GM19395 (cell line): Measurements from ENCODE around the gene ACAA1.
"Not testable (repeated sequence)": the region's sequence is repeated elsewhere in the genome, so short reads cannot be mapped to it uniquely, and the experiment has no call there.

Experiments
- ATAC-seq: cut with Tn5 transposase; IDR thresholded peaks from one replicate; pipeline ENCODE4 v1.9.1; 2021; ENCODE audit warnings: mild to moderate bottlenecking, moderate library complexity; ENCODE audit not compliant: unreplicated experiment

Gene ACAA1

GRCh38 chr3:38107911-38108648 is 28.8 kb downstream of the ACAA1 start:
- ATAC-seq: no peak

DNA sequence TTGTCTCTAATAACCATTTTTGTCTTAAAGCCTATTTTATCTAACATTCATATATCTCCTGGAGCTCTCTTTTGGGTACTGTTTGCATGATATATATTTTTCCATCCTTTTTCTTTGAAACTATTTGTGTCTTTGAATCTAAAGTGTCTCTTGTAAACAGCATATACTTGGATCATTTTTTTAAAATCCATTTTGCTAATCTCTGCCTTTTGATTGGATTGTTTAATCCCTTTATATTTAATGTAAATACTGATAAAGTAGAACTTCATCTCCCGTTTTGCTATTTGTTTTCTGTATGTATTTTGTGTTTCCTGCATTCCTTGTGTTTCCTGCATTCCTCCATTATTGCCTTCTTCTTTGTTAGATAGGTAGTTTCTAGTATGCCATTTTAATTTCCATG is 31.4 kb downstream of the ACAA1 start:
- ATAC-seq: no peak

DNA sequence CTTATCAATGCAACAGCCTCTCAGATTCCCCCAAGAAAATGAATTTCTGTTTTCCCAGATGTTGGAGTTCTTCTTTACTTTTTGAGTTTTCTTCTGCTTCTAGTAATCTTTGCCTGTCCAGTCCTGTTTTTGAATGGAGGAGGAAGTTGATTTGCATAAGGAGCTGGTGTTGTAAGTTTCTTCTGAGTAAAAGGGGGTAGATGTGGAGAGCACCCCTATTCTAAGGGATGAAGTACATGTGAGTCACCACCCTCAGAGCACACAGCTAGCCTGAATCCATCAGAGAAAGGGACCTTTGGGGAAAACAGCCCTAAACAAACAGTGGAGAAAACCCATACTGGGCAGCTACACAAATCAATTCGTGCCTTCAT is 34.5 kb downstream of the ACAA1 start:
- ATAC-seq: no peak

DNA sequence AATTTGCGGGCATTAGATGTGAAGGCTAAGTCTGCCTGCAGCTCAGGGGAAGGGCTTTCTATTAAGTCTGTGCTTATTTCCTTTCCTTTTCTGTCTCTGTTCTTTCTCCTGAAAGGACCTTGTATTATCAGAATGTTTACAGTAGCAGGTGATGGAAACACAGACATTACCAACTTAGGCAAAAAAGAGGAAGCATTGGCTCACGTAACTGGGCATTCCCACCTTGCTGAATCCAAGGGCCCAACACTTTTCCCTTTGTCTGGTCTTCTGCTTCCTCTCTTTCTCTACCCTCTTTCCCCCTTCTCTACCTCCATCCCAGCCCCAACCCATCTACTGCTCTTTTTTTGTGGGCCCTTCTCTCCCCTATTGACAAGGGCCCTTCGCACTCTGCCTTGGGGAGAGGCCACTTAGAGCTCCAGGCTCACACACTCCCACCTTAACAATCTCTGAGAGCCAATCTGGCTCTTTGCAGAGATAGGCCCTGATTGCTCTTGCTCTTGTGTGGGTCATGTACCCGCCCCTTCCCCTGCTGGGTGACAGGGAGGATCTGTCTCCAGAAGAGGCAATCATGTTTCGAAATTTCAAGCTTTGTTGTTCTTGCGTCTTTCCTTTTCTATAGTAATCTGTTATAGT is 35.0 kb downstream of the ACAA1 start:
- no peak for ATAC-seq

DNA sequence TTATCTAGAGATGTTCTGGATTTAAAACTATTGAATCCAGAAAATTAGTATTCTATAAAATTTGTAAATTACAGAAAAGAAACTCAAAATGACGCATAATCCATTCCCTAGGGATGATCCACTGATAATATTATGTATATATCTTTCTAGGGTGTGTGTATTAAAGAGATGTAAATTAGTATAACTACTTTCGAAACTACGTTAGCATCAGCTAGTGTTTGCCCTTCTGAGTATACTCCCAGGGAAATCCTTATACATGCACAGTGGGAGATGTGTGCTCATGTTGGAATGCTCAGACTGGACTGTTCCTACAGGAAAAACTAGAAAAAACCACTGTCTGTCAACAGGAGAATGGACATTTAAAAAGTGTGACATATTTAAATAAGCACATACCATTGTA is 36.4 kb downstream of the ACAA1 start:
- no peak for ATAC-seq

DNA sequence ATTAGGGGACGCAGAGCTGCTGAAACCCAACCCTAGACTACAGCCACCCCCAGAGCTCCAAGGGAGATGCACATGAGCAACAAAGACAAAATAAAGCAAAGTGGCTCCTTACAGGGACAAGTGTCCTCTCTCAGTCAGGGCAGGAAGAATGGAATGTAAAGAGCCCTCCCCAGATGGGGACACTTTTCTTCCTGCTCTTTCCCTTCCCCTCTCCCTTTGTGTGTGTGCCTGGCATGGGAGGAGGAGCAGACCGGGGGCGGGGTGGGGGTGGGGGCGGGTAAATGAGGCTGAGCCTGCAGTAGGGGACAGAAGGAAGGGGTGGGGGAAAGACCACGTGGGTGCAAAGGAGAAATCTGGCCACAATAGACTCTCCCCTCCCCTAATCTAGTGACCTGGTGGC is 37.4 kb downstream of the ACAA1 start:
- no peak for ATAC-seq

GRCh38 chr3:38098376-38098723 is 38.6 kb downstream of the ACAA1 start:
- ATAC-seq: no peak

- ATAC-seq: no peak
These were observed 39.2 kb downstream of the ACAA1 start for GRCh38 chr3:38097446-38098375.

GRCh38 chr3:38095669-38096483 is 41.1 kb downstream of the ACAA1 start:
- ATAC-seq: no peak

- ATAC-seq: no peak
These were observed 41.9 kb downstream of the ACAA1 start for GRCh38 chr3:38094999-38095398.

DNA sequence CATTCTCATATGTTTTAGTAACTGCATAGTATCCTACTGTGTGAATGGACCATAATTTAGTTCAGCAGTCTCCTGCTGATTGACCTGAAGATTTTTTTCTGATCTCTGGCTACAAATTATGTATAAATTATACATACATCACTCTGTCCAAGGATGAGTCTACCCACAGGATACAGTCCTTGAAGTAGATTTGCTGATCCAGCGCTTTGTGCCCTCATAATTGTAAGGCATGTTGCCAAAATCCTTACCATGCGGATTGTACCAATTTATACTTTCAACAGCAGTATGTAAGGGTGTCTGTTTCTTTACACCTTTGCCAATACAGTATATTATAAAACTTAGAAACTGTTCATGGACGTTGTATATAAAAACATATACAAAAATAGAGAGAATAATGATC is 46.5 kb downstream of the ACAA1 start:
- no peak for ATAC-seq

DNA sequence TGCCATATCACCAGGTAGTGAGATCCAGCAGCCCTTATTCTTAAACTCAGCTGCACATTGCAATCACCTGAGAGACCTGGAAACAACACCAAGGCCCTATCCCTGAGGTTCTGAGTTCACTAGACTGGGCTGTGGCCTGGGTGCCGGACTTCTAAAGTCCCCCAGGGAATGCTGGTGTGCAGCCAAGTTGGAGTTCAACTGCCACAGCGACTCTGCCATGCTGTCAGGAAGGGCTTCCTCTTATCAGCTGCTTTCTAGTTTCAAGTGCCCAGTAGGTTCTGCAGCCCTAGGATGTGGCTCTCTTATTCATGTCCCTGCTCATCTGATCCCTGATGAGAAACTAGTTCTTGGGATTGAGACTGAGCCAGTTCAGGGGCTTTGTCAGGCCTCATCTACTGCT is 47.8 kb downstream of the ACAA1 start:
- ATAC-seq: no peak

- ATAC-seq: no peak
These were observed 48.5 kb downstream of the ACAA1 start for GRCh38 chr3:38088126-38089078.

DNA sequence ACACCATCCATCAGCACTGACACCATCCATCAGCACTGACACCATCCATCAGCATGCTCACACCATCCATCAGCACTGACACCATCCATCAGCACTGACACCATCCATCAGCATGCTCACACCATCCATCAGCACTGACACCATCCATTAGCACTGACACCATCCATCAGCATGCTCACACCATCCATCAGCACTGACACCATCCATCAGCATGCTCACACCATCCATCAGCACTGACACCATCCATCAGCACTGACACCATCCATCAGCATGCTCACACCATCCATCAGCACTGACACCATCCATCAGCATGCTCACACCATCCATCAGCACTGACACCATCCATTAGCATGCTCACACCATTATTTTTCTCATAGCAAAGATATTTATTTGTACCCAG is 49.6 kb downstream of the ACAA1 start:
- not testable (repeated sequence) for ATAC-seq

- no peak for ATAC-seq
These were observed 50.4 kb downstream of the ACAA1 start for GRCh38 chr3:38086496-38086895.

DNA sequence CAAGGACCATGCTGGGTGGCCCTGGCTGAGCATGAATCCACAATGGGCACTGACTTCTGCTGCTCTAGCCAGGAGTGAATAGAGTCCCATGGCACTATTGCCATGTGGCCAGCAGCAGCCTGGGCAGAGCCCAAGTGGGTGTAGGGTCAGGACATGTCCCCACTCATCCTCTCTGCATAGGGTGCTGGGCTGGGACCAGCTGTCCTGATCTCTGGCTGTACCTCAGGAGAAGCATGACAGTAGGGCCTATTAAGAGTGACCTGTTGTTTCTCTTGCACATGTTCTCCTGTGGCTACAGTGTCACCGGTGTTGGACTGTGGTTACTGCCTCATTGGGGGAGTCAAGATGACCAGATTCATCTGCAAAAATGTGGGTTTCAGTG is 51.0 kb downstream of the ACAA1 start:
- ATAC-seq: no peak

DNA sequence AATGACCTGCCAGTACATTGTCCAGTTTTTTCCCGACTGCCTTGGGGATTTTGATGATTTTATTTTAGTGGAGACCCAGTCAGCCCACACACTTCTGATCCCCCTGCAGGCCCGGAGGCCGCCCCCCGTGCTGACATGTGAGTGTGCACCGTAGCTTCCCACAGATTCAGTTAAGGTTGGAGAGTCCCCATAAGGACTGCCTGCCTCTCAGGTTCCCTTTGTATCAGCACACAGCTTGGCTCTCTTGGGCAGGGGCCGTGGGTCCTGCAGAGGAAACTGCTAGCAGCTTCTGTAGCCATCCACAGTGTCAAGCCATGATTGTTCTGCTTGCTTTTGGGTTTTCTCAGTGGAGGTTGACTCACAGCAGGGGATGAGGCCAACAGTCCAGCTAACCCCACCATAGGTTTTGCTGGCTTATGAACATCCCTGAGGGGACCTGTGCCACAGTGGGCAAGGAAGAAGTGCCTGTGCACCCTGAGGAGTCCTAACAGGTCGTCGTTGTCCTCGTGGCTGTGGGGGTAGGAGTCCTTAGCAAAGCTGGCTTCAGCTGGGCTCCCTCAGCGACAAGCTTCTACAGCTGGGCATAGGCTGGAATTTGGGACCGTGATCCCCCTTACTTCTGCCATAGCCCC is 51.5 kb downstream of the ACAA1 start:
- ATAC-seq: no peak

GRCh38 chr3:38084334-38085310 is 52.3 kb downstream of the ACAA1 start:
- no peak for ATAC-seq
